GM21390 (cell line): ENCODE data around the gene NEGR1.

Experiments
- ATAC-seq: cut with Tn5 transposase; IDR thresholded peaks from one replicate; pipeline ENCODE4 v1.9.1; 2021; ENCODE audit not compliant: unreplicated experiment

NEGR1 gene

DNA sequence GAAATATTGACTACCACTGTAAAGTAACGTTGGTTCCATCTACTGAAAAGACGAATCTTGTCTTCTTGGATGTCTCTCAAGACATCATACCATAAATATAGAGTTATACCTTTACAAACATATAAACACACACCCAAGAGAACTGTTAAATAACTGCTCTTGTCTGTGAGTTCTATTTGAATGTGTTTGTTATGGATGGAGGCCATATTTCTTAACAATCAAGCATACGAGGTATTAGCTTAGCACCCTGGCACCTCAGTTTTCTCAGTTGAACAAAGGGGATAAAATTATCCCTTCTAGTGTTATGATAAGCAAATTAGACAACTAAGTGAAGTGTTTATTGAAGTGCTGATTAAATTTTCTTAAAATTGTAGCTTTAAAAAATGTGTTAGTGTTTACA, 864.9 kb downstream of the NEGR1 start:
- no peak for ATAC-seq

GRCh38 chr1:71414179-71414578, 868.2 kb downstream of the NEGR1 start:
- no peak for ATAC-seq

GRCh38 chr1:71413441-71414175, 868.7 kb downstream of the NEGR1 start:
- no peak for ATAC-seq

GRCh38 chr1:71400050-71400449, 882.3 kb downstream of the NEGR1 start:
- no peak for ATAC-seq

DNA sequence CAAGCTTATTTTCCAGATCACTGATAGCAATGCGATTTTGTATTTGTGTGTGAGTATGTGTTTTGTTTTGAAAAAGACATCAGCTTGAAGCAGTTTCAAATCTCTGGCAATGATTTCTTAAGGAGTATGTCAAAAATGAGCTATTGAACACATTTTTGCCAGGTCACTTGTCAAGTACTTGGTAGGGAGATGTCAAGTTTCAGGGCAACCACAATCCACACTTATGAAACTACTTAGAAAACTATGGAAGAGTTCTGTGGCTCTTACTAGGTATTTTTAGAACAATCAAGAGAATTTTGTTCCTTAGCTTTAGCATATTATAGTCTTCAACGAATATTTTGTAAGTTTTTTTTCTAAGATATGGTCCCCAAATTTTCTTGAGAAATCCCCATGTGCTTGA, 882.7 kb downstream of the NEGR1 start:
- no peak for ATAC-seq

- no peak for ATAC-seq
Observed at GRCh38 chr1:71393301-71393700, 889.0 kb downstream of the NEGR1 start.

DNA sequence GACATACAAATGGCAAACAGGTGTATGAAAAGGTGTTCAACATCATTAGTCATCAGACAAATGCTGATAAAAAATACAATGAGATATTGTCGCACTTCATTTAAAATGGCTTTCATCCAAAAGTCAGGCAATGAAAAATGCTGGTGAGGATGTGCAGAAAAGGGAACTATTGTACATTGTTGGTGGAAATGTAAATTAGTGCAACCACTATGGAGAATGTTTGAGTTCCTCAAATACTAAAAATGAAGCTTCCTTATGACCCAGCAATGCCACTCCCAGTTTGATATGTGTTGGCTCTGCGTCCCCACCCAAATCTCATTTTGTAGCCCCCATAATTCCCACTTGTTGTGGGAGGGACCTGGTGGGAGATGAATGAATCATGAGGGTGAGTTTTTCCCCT, 891.8 kb downstream of the NEGR1 start:
- no peak for ATAC-seq

GRCh38 chr1:71377886-71378285, 904.5 kb downstream of the NEGR1 start:
- ATAC-seq = no peak

DNA sequence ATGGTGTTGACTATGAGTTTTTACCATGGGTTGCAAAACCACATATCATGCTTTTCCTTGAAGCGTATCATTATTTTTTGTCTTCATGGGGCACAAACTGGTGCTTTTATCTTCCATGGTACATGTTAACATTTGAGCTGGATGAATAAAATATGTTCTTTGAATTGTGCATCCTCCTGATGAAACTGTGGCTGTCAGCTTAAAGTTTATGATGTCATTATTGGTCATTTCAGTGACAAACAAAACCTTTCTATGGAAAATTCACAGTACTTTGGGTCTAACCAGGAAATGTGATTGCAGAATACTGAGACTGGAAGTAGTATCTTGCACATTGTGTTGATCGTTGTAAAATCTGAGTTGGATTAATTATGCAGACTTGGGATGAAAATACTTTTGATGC, 909.8 kb downstream of the NEGR1 start:
- no peak for ATAC-seq

GRCh38 chr1:71371581-71371980, 910.8 kb downstream of the NEGR1 start:
- no peak for ATAC-seq

- no peak for ATAC-seq
Observed at GRCh38 chr1:71364236-71364635, 918.1 kb downstream of the NEGR1 start.

DNA sequence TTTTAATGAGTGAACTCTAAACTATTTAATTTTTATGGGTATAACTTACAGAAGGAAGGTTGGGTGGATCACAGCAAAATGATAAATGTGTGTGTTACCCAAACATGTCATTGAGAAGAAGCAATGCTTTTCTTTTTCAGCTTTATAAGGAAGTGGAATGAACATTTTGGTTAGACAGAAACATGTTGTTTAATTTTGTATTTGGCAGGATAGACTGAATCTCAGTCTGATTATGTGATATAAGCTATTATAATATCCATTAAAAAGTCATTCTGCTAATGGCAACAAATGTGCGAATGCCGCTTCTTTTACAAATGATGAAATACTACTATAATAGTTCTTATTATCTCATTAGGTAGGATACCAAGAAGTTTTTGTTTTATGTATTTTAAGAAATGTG, 919.6 kb downstream of the NEGR1 start:
- no peak for ATAC-seq

DNA sequence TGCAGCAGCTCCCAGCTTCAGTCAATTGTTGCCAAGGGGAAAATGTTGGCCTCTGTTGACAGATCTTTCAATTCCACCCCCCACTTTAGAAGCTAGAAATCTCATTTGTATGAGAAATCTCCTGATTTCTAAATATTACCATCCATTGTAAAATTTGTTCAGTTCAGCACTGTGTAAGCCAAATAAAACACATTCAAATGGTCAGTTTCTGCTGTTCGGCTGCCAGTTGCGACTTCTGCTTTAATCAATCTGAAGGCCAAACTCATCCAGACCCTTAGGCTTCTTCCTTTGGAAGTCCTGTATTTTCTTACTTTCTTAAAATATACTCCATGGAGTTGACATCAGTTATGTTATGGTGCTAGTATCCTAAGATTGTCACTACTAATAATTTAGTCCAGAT, 920.3 kb downstream of the NEGR1 start:
- no peak for ATAC-seq

- no peak for ATAC-seq
Observed at GRCh38 chr1:71357708-71358107, 924.6 kb downstream of the NEGR1 start.

DNA sequence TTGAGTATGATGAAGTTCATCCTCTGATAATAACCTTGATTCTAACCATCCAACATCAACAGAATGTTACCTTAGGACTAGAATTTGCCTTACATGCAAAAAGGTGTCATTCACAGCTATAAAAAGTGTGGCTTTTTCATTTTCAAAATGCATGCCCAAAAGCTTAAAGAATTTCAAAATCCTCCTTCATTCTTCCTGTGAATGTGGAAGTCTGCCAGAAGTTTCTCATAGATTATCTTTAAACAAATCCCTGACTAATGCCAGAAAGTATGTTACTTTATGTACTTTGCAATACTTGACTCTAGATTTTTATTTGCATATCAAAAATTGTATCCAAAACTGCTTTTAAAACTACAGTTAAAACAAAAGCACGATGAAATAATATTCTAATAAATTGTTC, 930.9 kb downstream of the NEGR1 start:
- no peak for ATAC-seq

DNA sequence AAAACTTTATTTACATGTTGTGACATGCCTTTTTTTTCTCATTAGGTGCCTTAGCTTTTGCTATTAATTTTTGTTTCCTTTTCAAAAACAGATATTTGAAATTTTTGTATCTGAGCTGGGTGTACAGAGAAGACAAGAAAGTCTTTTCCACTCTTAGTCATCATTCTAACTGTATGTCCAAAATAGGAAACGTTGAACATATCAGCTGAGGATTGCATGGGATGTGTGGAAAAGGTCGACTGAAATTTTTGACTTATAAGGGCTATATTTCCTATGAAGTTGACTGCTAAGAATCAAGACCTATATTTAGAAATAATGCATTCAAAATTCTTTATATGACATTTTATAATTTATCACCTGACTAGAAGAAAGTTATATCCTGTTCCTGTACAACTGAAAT, 931.5 kb downstream of the NEGR1 start:
- ATAC-seq = no peak

GRCh38 chr1:71350330-71350729, 932.0 kb downstream of the NEGR1 start:
- no peak for ATAC-seq
